HL-60 (cell line): Measurements from ENCODE around the gene MRI1.

ENCODE experiments used
- GABPA ChIP-seq: IDR thresholded peaks from 2 replicates; pipeline ENCODE4 v1.6.1; 2012; ENCODE audit warnings: low read depth
- POLR2AphosphoS5 ChIP-seq: IDR thresholded peaks from 2 replicates; pipeline ENCODE4 v1.6.1; 2012; ENCODE audit warnings: low read depth
- SPI1 ChIP-seq: IDR thresholded peaks from 2 replicates; pipeline ENCODE4 v1.6.1; 2012; ENCODE audit warnings: low read depth, mild to moderate bottlenecking, borderline replicate concordance
- TF ChIP-seq, protein P1 (sequence below): IDR thresholded peaks from 2 replicates; pipeline ENCODE4 v1.6.1; 2012; ENCODE audit warnings: low read depth; ENCODE audit not compliant: insufficient replicate concordance
- TF ChIP-seq, protein P2 (sequence below): IDR thresholded peaks from one replicate; pipeline ENCODE4 v1.5.1; 2011; ENCODE audit warnings: low read length, control low read depth, inconsistent platforms; ENCODE audit not compliant: insufficient read depth

GRCh38 chr19:13742756-13743155 is 21.6 kb upstream of the MRI1 start:
- TF ChIP-seq, protein P1, sequence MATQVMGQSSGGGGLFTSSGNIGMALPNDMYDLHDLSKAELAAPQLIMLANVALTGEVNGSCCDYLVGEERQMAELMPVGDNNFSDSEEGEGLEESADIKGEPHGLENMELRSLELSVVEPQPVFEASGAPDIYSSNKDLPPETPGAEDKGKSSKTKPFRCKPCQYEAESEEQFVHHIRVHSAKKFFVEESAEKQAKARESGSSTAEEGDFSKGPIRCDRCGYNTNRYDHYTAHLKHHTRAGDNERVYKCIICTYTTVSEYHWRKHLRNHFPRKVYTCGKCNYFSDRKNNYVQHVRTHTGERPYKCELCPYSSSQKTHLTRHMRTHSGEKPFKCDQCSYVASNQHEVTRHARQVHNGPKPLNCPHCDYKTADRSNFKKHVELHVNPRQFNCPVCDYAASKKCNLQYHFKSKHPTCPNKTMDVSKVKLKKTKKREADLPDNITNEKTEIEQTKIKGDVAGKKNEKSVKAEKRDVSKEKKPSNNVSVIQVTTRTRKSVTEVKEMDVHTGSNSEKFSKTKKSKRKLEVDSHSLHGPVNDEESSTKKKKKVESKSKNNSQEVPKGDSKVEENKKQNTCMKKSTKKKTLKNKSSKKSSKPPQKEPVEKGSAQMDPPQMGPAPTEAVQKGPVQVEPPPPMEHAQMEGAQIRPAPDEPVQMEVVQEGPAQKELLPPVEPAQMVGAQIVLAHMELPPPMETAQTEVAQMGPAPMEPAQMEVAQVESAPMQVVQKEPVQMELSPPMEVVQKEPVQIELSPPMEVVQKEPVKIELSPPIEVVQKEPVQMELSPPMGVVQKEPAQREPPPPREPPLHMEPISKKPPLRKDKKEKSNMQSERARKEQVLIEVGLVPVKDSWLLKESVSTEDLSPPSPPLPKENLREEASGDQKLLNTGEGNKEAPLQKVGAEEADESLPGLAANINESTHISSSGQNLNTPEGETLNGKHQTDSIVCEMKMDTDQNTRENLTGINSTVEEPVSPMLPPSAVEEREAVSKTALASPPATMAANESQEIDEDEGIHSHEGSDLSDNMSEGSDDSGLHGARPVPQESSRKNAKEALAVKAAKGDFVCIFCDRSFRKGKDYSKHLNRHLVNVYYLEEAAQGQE = no peak
- TF ChIP-seq, protein P2, sequence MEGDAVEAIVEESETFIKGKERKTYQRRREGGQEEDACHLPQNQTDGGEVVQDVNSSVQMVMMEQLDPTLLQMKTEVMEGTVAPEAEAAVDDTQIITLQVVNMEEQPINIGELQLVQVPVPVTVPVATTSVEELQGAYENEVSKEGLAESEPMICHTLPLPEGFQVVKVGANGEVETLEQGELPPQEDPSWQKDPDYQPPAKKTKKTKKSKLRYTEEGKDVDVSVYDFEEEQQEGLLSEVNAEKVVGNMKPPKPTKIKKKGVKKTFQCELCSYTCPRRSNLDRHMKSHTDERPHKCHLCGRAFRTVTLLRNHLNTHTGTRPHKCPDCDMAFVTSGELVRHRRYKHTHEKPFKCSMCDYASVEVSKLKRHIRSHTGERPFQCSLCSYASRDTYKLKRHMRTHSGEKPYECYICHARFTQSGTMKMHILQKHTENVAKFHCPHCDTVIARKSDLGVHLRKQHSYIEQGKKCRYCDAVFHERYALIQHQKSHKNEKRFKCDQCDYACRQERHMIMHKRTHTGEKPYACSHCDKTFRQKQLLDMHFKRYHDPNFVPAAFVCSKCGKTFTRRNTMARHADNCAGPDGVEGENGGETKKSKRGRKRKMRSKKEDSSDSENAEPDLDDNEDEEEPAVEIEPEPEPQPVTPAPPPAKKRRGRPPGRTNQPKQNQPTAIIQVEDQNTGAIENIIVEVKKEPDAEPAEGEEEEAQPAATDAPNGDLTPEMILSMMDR = no peak
- TF ChIP-seq POLR2AphosphoS5 (no peak), GABPA (no peak), SPI1 (no peak)
